NCI-H2029 (cell line): ENCODE results near the gene CALHM5.
"Not testable (repeated sequence)": the region's sequence is repeated elsewhere in the genome, so short reads cannot be mapped to it uniquely, and the experiment has no call there.

ENCODE experiments used
- DNase-seq: peaks from one replicate; lab custom pipeline; 2025; lab: John Stamatoyannopoulos, UW

The CALHM5 gene

GRCh38 chr6:116511424-116512110 lies at the start of gene CALHM5:
Gene CALHM5, plus strand, starts transcription at chr6:116511639. Its CDS starts 58 bp downstream, at chr6:116511697.
- no peak for DNase-seq

- DNase-seq = peak; percentile 100
These were observed 49.2 kb upstream of the CALHM5 start for GRCh38 chr6:116461932-116462885.

- peak; percentile 78 for DNase-seq
These were observed 48.1 kb upstream of the CALHM5 start for GRCh38 chr6:116463301-116463700.

- DNase-seq = peak; percentile 88
These were observed 46.2 kb upstream of the CALHM5 start for GRCh38 chr6:116465246-116465645.

GRCh38 chr6:116467096-116467495 lies 44.3 kb upstream of the CALHM5 start:
- no peak for DNase-seq

- DNase-seq = no peak
These were observed 43.9 kb upstream of the CALHM5 start for GRCh38 chr6:116467514-116467913.

- no peak for DNase-seq
These were observed 43.1 kb upstream of the CALHM5 start for GRCh38 chr6:116468293-116468692.

- no peak for DNase-seq
These were observed 39.9 kb upstream of the CALHM5 start for GRCh38 chr6:116471531-116471930.

GRCh38 chr6:116472706-116473105 lies 38.7 kb upstream of the CALHM5 start:
- no peak for DNase-seq

- DNase-seq = no peak
These were observed 36.3 kb upstream of the CALHM5 start for GRCh38 chr6:116475141-116475540.

- no peak for DNase-seq
These were observed 35.3 kb upstream of the CALHM5 start for GRCh38 chr6:116476002-116476678.

- DNase-seq = no peak
These were observed 28.7 kb upstream of the CALHM5 start for GRCh38 chr6:116482780-116483179.

- peak; percentile 73 for DNase-seq
These were observed 27.8 kb upstream of the CALHM5 start for GRCh38 chr6:116483616-116484015.

GRCh38 chr6:116485559-116486184 lies 25.8 kb upstream of the CALHM5 start:
- DNase-seq = no peak

- no peak for DNase-seq
These were observed 19.7 kb upstream of the CALHM5 start for GRCh38 chr6:116491610-116492330.

GRCh38 chr6:116492331-116493067 lies 18.9 kb upstream of the CALHM5 start:
- DNase-seq = no peak

- DNase-seq = not testable (repeated sequence)
These were observed 16.3 kb upstream of the CALHM5 start for GRCh38 chr6:116495161-116495560.

GRCh38 chr6:116497113-116497676 lies 14.2 kb upstream of the CALHM5 start:
- no peak for DNase-seq

GRCh38 chr6:116500969-116501433 lies 10.4 kb upstream of the CALHM5 start:
- DNase-seq = no peak

- DNase-seq = no peak
These were observed 4.1 kb upstream of the CALHM5 start for GRCh38 chr6:116507324-116507723.
